ENCODE data around the gene FGFR2. TPM values are rescaled to one million over a fixed set of nuclear protein-coding genes. Genes with fewer than 3 reads are reported as not detected.

FGFR2 gene
- total RNA-seq, 4 donors from 2014 or later: 41.6 to 79.3 (median 60.5) TPM

DNA sequence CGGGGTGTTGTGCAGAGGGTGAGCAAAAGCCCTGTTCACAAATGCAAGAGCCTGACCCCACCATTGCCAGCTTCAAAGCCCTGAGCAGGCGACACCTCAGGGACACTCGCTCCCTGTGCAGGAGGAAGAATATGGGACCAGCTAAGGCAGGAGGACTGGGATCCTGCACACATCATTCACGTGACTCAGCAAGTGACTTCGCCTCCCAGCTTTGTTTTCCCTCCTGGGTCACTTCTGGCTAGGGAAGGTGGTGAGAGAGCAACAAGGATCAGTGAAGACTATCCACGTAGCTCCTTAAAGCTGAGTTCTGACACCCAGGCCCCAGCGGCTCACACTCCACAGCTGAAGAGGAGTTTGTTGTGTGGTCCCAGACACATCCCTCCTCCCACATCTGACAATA is 164.3 kb downstream of the FGFR2 start:
- peaks cover 3 to 31% (median 4%) of the 10 kb centered on the region in 3 donors for H3K4me1 ChIP-seq
- WGBS, 2 donors (ENCODE audit: low coverage in 1 of 2): 76 to 96% methylated on average over 3 to 4 of the region's 7 CpGs
- H3K9me3 ChIP-seq: no peaks in the 10 kb centered on the region
- H3K36me3 ChIP-seq: no peaks in the 10 kb centered on the region
- TF ChIP-seq EP300 (IDR thresholded peaks at IDR 0.05): no peak
- TF ChIP-seq POLR2A (IDR thresholded peaks at IDR 0.05): no peak
- TF ChIP-seq POLR2AphosphoS5 (IDR thresholded peaks at IDR 0.05): no peak
- TF ChIP-seq CTCF (IDR thresholded peaks at IDR 0.05): no peak
- H3K4me3 ChIP-seq: no peak overlapping the region
- no peak overlapping the region for H3K27ac ChIP-seq
- H3K27me3 ChIP-seq: no peaks in the 10 kb centered on the region
- no peak for ATAC-seq

- Histone ChIP-seq H3K27ac (no peak overlapping the region), H3K4me1 (peaks cover 0 to 24% (median 2%) of the 10 kb centered on the region in 3 donors), H3K4me3 (no peak overlapping the region), H3K27me3 (no peaks in the 10 kb centered on the region), H3K9me3 (no peaks in the 10 kb centered on the region), H3K36me3 (no peaks in the 10 kb centered on the region)
- 47 to 100% methylated on average over 1 of the region's 1 CpG for WGBS, 2 donors (ENCODE audit: low coverage in 1 of 2)
- no peak for TF ChIP-seq POLR2AphosphoS5 (IDR thresholded peaks at IDR 0.05)
- TF ChIP-seq CTCF (IDR thresholded peaks at IDR 0.05): no peak
- ATAC-seq: no peak
Observed at GRCh38 chr10:121428867-121429266, 169.4 kb downstream of the FGFR2 start.
